Kidney epithelial cell (primary cell): Measurements from ENCODE around the gene GPR101. TPM values are rescaled to one million over a fixed set of nuclear protein-coding genes. Genes with fewer than 3 reads are reported as not detected.
"Not testable (repeated sequence)": the region's sequence is repeated elsewhere in the genome, so short reads cannot be mapped to it uniquely, and the experiment has no call there.

ENCODE experiments used
- DNase-seq: peaks from one replicate; pipeline ENCODE4 v3.0.0-alpha.2; 2010; ENCODE audit warnings: low read depth
- H3K27me3 ChIP-seq: 2 replicates; pipeline ENCODE4 v1.6.0; 2011; ENCODE audit warnings: low read length; ENCODE audit not compliant: control insufficient read depth, insufficient read depth
- H3K36me3 ChIP-seq: 2 replicates; pipeline ENCODE4 v1.5.1; 2011; ENCODE audit warnings: low read length; ENCODE audit not compliant: control insufficient read depth, insufficient read depth
- H3K4me3 ChIP-seq: 2 replicates; pipeline ENCODE4 v1.5.1; 2011; ENCODE audit warnings: low read depth, mild to moderate bottlenecking, control low read depth, low read length
- total RNA-seq: library from RNA; depleted of rRNA; stranded (reverse); fragments of >200 nt; gene quantifications from 2 replicates; pipeline ENCODE4 v1.2.3, GENCODE V29; 2015
- TF ChIP-seq, protein P1 (sequence below): IDR thresholded peaks from 2 replicates; pipeline ENCODE4 v1.5.1; 2011; ENCODE audit warnings: mild to moderate bottlenecking, moderate library complexity, low read length, control low read depth, inconsistent platforms; ENCODE audit not compliant: insufficient read depth, poor library complexity, severe bottlenecking

The GPR101 gene
- total RNA-seq, 1 donor from 2014 or later, result not detected

DNA sequence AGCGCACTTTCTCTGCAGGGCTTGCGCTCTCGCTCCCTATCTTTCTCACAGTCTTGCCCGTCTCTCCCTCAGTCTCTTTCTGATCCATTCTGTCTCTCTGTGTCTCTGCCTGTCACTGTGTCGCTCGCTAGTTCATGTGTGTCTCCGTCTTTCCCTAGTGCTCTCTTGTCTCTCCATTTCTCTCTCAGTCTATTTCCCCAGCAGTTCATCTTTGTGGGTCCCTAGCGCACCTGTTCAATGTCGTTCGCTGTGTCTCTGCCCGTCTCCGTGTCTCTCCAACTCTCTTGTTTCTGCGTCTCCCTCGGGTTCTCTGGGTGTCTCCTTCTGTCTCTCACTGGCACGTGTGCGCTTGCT is 1.5 kb downstream of the GPR101 start:
- DNase-seq, result no peak

DNA sequence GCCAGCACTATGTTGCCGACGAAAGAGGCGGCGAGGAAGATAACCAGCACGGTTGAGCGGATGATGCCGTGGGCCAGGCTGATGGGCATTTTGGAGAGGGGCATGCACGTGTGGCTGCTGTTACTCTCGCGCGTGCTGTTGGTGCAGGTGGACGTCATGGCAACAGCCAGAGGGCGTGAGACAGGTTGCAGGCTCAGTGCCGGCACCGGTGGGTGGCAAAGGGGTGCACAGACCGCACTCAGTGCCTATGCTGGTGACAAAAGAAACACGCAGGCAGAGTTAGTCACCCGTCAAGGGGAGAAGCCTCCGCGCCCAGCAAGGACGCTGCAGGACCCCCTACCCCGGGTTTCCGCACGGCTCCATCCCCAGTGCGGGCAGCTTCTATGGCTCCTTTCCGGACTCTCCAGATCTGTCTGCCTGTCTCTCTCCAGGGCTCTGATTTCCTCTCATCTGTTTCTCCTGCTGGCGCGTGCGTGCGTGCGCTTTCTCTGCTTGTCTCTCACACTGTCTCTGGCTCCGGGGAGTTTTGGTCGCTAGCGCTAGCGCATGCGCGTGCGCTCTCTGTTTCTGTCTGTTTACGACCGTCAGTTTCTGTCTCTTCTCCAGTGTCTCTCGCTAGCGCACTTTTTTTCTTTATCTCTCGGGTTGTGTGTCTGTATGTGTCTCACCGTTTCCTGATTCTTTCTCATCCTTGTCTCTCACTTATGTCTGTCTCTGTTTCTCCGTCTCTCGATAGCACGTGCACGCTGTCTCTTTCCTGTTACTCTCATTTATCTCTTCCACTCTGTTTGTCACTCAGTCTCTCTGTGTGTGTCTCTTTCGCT is 2.1 kb downstream of the GPR101 start:
- no peaks in the 10 kb centered on the region for H3K36me3 ChIP-seq
- H3K4me3 ChIP-seq, result peak overlapping the region; percentile 22
- no peak for DNase-seq
- peaks cover 54% of the 10 kb centered on the region for H3K27me3 ChIP-seq
- TF ChIP-seq, protein P1, sequence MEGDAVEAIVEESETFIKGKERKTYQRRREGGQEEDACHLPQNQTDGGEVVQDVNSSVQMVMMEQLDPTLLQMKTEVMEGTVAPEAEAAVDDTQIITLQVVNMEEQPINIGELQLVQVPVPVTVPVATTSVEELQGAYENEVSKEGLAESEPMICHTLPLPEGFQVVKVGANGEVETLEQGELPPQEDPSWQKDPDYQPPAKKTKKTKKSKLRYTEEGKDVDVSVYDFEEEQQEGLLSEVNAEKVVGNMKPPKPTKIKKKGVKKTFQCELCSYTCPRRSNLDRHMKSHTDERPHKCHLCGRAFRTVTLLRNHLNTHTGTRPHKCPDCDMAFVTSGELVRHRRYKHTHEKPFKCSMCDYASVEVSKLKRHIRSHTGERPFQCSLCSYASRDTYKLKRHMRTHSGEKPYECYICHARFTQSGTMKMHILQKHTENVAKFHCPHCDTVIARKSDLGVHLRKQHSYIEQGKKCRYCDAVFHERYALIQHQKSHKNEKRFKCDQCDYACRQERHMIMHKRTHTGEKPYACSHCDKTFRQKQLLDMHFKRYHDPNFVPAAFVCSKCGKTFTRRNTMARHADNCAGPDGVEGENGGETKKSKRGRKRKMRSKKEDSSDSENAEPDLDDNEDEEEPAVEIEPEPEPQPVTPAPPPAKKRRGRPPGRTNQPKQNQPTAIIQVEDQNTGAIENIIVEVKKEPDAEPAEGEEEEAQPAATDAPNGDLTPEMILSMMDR, result no peak

More for the DNA sequence above, 1.5 kb downstream of the GPR101 start:
- TF ChIP-seq, protein P1, result no peak
- Histone ChIP-seq H3K27me3 (peaks cover 54% of the 10 kb centered on the region), H3K36me3 (no peaks in the 10 kb centered on the region), H3K4me3 (no peak overlapping the region)

DNA sequence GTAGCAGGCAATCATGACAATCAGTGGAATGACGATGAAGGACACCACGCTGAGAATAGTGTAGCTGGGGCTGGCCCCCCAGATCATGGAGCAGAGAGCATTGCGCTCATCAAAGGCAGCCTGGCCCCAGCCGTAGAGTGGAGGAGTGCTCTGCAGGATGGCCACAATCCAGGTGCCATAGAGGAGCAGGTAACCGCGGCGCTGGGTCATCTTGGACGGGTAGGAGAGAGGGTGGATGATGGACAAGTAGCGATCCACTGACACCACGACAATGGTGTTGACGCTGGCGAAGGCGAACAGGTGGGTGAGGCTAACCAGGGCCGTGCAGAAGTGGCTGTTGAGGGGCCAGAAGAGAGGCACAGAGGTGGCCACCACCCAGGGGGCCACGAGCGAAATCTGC is 2.8 kb downstream of the GPR101 start:
- TF ChIP-seq, protein P1, result no peak
- no peak for DNase-seq
- Histone ChIP-seq H3K36me3 (no peaks in the 10 kb centered on the region), H3K27me3 (peaks cover 51% of the 10 kb centered on the region), H3K4me3 (no peak overlapping the region)

DNA sequence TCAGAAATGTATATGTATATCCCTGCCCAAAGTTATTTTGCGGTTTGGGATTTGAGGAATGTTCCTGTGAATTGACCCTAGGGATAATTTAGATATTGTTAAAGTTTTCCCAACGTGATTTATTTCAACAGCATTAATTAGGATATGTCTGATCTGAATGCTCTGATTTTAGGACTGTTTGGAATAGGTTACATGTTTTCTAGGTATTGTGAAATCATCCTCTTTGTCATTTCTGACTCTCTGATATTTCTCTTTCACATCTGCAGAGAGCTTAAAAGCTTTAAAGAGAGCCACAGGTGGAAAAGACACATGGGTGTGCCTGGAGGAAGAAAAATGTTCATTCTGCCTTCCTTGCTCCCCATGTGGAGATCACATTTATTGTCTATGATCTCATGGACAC is 5.1 kb downstream of the GPR101 start:
- TF ChIP-seq, protein P1, result no peak
- DNase-seq, result no peak
- Histone ChIP-seq H3K27me3 (peaks cover 37% of the 10 kb centered on the region), H3K4me3 (no peak overlapping the region), H3K36me3 (no peaks in the 10 kb centered on the region)

DNA sequence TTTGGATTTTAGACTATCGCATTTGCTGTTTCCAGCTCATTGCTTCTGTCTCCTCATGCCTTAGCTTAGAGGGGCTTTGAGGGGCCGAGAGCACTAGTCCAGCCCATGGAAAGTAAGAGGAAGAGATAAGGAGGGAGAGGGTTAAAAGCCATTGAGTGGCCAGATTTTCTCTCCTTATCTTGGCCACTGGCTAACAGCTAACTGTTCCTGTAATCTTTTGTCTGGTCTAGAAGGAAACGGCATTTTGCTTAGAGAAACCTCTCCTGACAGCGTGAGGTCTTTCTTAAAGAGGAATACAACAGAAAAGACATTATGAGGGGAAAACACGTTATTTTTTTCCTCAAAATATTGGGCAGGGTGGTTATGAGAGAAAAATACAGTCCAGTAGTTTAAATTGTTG is 7.9 kb downstream of the GPR101 start:
- TF ChIP-seq, protein P1, result no peak
- H3K36me3 ChIP-seq, result no peaks in the 10 kb centered on the region
- no peak overlapping the region for H3K4me3 ChIP-seq
- H3K27me3 ChIP-seq, result peaks cover 10% of the 10 kb centered on the region
- no peak for DNase-seq

DNA sequence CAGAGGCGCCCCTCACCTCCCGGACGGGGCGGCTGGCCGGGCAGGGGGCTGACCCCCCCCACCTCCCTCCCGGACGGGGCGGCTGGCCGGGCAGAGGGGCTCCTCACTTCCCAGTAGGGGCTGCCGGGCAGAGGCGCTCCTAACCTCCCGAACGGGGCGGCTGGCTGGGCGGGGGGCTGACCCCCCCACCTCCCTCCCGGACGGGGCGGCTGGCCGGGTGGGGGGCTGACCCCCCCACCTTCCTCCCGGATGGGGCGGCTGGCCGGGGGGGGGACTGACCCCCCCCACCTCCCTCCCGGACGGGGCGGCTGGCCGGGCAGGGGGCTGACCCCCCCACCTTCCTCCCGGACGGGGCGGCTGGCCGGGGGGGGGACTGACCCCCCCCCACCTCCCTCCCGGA is 33.6 kb downstream of the GPR101 start:
- not testable (repeated sequence) for DNase-seq, H3K4me3 ChIP-seq, H3K27me3 ChIP-seq, H3K36me3 ChIP-seq
